Lower leg skin (tissue), 4 donors: ENCODE measurements around the gene NEDD4L. TPM values are rescaled to one million over a fixed set of nuclear protein-coding genes. Genes with fewer than 3 reads are reported as not detected.

Experiments used
- DNase-seq, 2 donors: peaks; one replicate each; pipeline ENCODE4 v3.0.0-alpha.2; 2019; ENCODE audit warnings: low spot score in 2 of 2
- H3K4me3 ChIP-seq: fragments of 200-600 bp; sonication (generic); 2 replicates; pipeline ENCODE4 v1.5.1; 2017; ENCODE audit warnings: mild to moderate bottlenecking, low read depth; ENCODE audit not compliant: poor library complexity, severe bottlenecking
- CTCF ChIP-seq, 3 donors: fragments of 450-650 bp; IDR thresholded peaks; one replicate each; pipeline ENCODE4 v1.5.1; 2016; ENCODE audit warnings: antibody characterized with exemption in 3 of 3, mild to moderate bottlenecking in 3 of 3, moderate library complexity in 2 of 3
- POLR2A ChIP-seq, 2 donors: fragments of 450-650 bp; IDR thresholded peaks; one replicate each; pipeline ENCODE4 v1.6.1; 2016 to 2017; ENCODE audit warnings: antibody characterized with exemption in 2 of 2, mild to moderate bottlenecking in 1 of 2, moderate library complexity in 1 of 2
- WGBS, 2 donors: methylation state at CpG; one replicate each; pipeline ENCODE4 v1.1.5; 2018; 5-methylcytosine and 5-hydroxymethylcytosine counted together
- intact Hi-C: fragments of 100-400 bp; cut with DNase I; formaldehyde crosslinking; loops from one replicate; pipeline ENCODE4 v1.15.0; 2023; ENCODE audit warnings: low total_unique reads
- total RNA-seq, 4 donors: library from RNA; depleted of rRNA; stranded (reverse); fragments of >200 nt; gene quantifications; one replicate each; pipeline ENCODE4 v1.1.0, GENCODE V29; 2016

Gene NEDD4L
- total RNA-seq, 4 donors from 2014 or later: 22.9 to 127 (median 35.0) TPM

GRCh38 chr18:58389745-58390144 lies 345.7 kb downstream of the NEDD4L start:
- intact Hi-C loops: no loop called here
- 88 to 93% methylated on average over 2 of the region's 2 CpGs for WGBS, 2 donors
- no peak for TF ChIP-seq CTCF (IDR thresholded peaks at IDR 0.05)
- TF ChIP-seq POLR2A (IDR thresholded peaks at IDR 0.05): no peak
- DNase-seq: peak in 1 of 2 donors; percentile 12
- no peak overlapping the region for H3K4me3 ChIP-seq

GRCh38 chr18:58390399-58390798 lies 346.4 kb downstream of the NEDD4L start:
- no peak for DNase-seq
- WGBS, 2 donors: 99% methylated on average over 9 of the region's 9 CpGs
- no peak overlapping the region for H3K4me3 ChIP-seq
- intact Hi-C loops: no loop called here
- no peak for TF ChIP-seq CTCF (IDR thresholded peaks at IDR 0.05)
- TF ChIP-seq POLR2A (IDR thresholded peaks at IDR 0.05): no peak

- TF ChIP-seq POLR2A (IDR thresholded peaks at IDR 0.05): no peak
- TF ChIP-seq CTCF (IDR thresholded peaks at IDR 0.05): no peak
- no peak overlapping the region for H3K4me3 ChIP-seq
- intact Hi-C loops: no loop called here
- DNase-seq: no peak
- 62 to 67% methylated on average over 1 of the region's 1 CpG for WGBS, 2 donors
Observed at GRCh38 chr18:58391231-58391825, 347.3 kb downstream of the NEDD4L start.

DNA sequence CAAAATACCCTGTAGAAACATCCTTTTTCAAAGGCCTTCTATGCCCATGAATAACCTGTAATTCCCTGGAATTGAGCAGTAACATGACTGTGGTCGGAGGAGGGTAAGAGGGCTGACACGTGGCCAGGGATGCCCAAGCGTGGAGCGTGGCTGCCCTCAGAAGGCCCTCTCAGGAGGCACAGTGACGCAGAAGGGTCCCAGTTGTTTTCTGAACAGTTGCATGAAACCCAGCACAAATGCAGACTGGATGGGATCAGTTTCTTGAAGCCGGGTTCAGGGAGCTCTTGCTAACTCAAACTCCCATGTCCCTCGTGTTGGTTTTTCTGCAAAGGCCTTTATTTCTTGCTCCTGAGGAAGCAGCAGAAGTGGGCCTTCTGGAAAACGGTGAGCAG lies 347.9 kb downstream of the NEDD4L start:
- DNase-seq: peak in 1 of 2 donors; percentile 70
- 81 to 83% methylated on average over 8 of the region's 8 CpGs for WGBS, 2 donors
- TF ChIP-seq POLR2A (IDR thresholded peaks at IDR 0.05): no peak
- TF ChIP-seq CTCF (IDR thresholded peaks at IDR 0.05): no peak
- intact Hi-C loops: no loop called here
- H3K4me3 ChIP-seq: no peak overlapping the region

DNA sequence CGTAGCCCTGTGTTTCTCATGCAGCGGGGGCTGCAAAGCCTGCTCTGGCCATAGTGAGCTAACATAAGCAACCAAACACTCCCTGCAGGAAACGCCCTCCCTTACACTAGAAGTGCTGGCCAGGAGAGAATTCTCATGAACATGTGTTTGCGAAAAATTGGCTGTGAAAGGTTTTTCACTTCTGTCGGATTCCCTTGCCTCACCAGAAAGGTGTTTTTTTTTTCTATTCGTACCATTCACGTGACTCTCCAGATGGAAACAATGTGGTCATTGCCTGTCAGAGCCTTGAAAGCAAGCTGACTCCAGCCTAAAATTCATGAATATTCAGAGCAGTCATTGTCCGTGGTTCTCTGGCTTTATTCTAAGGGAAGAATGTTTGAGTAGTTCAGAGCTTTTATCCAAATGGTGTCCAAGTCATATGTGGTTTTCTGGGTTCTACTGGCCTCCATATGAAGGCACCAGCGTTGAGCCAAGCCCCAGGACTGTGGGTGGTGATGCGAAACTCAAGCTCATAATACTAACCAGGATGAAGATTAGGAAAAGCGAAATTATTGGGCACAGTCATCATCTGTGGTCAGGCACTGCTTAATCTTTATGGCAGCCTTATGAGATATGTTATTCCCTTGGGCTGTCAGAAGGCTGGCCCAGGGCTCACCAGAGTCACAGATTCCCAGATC lies 348.4 kb downstream of the NEDD4L start:
- TF ChIP-seq POLR2A (IDR thresholded peaks at IDR 0.05) (no peak), CTCF (IDR thresholded peaks at IDR 0.05) (no peak)
- WGBS, 2 donors: 67 to 69% methylated on average over 11 of the region's 11 CpGs
- intact Hi-C loops: no loop called here
- DNase-seq: peak in 1 of 2 donors; percentile 54
- H3K4me3 ChIP-seq: no peak overlapping the region
